GM12874 (cell line): ENCODE results near the gene BCL2.

ENCODE experiments used
- TF ChIP-seq, protein P1 (sequence below): IDR thresholded peaks from 2 replicates; pipeline ENCODE4 v1.5.1; 2011; ENCODE audit warnings: low read depth, mild to moderate bottlenecking, control low read depth, low read length, moderate library complexity; ENCODE audit not compliant: insufficient read depth

The BCL2 gene

DNA sequence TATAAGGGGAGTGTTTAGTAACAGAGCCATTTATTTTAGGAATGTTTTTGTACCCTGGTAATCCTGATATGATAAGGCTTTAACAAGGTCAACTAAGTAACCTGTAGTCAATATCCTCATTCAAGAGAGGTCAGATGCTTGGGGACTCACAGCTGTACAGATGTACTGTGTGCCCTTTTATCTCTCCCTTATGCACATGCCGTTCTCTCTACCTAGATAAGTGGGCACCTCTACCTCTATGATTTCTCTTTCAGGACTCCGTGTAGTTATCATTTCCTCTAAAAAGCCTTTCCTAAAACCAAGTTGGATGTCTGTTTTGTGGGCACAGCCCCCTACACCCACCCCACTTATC, 132.4 kb downstream of the BCL2 start:
- TF ChIP-seq, protein P1, sequence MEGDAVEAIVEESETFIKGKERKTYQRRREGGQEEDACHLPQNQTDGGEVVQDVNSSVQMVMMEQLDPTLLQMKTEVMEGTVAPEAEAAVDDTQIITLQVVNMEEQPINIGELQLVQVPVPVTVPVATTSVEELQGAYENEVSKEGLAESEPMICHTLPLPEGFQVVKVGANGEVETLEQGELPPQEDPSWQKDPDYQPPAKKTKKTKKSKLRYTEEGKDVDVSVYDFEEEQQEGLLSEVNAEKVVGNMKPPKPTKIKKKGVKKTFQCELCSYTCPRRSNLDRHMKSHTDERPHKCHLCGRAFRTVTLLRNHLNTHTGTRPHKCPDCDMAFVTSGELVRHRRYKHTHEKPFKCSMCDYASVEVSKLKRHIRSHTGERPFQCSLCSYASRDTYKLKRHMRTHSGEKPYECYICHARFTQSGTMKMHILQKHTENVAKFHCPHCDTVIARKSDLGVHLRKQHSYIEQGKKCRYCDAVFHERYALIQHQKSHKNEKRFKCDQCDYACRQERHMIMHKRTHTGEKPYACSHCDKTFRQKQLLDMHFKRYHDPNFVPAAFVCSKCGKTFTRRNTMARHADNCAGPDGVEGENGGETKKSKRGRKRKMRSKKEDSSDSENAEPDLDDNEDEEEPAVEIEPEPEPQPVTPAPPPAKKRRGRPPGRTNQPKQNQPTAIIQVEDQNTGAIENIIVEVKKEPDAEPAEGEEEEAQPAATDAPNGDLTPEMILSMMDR, result no peak

DNA sequence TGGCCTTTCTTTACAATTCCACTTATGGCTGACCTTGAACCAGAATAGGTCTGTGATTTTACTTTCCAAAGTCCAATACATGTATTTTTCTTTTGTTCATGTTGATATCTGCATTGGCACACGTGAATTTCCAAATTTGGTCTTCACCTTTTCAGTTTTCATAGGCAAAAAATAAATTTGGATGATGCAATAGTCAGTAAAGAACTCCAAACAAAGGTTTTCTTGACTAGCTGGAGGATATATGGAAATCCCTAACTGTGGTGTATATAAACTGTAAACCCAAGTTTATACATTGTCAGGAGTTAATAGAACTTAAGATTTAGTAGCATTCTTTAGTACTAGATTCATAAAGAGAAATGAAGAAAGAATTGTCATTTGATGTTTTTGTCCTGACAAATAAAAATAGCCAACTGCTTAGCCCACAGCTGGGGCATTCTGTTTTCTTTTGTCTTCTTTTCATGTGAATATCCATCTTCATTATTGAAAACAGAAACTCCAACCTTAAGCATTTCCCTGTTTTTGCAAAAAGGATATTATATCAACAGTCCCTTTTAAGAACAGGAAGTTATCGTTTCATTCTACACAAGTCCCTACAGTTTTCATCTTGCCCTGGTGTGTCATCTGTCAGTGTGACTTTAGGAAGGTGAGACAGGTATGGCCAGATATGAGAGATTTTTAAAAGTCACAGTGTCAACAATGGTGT, 132.9 kb downstream of the BCL2 start:
- TF ChIP-seq, protein P1, result no peak

DNA sequence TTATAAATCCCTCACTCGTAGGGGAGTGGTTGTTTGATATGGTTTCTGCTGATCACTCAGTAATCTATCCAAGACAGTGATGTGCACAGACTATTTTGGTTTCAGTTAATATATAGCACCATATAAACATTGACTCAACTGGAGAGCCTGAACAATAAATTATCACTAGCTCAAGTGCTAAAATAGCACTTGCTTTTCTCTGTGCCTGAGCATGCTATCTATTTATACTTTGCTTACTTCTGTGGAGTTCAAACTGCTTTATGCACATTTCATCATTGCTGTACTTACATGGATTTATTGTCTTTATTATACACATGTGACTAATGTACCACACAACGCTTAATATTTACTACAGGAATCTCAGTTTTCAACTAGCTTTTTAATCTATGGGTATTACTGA, 133.6 kb downstream of the BCL2 start:
- TF ChIP-seq, protein P1, result no peak

DNA sequence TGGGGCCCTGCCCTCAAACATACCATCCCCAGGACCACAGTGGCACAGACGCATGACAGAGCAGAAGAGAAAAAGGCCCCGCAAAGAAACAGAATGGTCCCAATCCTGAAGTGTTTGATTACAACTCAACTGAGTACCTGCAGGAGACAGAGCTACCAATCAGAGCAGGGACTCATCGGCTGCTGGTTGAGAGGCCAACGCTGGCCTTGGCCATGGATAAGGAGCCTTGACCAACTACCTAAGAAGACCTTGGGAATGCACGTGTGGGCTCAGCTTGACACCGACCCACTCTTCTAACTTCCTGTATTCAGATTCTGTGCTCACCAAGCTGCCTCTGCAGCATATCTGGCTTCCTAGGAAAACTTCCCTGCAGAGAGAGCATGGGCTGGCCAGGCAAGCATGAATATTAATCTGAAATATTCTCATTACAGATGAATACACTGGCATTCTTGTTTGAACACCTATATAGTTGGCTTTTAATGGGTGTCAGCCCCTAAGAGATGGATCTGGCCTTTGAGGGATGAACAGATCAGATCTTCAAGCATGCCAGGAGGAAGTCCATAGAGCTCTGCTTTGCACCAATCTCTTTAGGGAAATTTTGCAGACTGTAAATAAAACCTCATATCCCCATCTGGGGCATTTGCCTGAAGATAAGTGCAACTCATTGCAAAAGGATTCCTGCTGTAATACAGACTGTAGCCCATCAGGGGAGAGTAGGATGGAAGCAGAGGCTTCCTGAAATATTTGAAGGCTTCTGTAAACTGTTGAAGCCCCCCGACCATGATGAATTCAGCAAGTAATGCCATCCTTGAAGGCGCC, 135.4 kb downstream of the BCL2 start:
- TF ChIP-seq, protein P1, result no peak

DNA sequence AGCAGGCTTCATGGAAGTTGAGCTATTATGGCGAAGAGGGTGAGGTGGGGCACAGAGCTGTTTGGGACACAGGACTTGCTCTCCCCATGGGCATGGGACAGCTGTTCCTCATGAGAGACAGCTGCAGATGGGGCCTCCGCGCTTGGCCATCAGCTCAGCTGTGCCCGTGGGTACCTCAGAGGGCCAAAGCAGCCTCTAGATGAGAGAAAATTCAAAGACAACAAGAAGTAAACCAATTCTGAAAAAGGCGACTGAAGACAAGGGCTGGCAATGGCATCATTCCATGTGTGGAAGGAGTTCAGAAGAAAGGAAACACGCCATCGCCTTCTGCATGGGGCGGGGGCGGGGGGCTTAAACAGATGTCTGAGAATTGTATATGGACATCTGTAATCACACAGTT, 136.2 kb downstream of the BCL2 start:
- TF ChIP-seq, protein P1, result no peak

DNA sequence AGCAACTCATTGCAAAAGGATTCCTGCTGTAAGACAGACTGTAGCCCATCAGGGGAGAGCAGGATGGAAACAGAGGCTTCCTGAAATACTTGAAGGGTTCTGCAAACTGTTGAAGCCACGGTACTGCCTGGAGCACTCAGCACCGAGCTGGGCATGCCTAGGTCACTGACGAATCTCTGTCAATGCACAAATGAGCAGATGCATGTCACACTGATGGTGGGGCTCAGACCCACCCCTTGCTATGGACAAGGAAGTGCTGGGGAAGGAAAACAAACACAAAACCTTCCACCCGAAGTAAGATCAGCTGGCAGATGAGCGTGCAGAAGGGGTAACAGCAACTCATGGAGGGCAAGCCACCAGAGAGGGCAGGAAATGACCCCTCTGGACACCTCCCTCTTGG, 136.7 kb downstream of the BCL2 start:
- TF ChIP-seq, protein P1, result no peak

DNA sequence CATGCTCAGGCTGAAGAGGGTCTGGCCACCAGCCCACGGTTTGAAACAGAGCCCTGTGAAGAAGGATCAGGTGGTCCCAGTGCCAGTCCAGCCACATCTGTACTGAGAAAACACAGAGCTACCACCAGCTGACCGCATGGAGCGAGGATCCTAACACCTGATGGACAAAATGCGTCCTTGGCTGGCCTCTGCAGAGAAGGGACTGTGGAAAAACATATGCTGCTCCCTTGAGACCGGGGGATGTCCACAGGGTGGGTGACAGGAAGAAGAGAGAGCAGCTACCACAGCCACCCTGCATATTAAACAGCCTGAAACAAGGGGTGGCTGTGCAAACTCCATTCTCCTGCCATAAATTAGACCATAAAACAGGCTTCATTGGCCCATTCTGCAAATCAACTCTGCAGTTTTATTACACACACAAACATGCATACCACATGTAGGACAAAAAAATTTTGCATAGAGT, 137.2 kb downstream of the BCL2 start:
- TF ChIP-seq, protein P1, result no peak
